SU-DHL-6 (cell line): ENCODE measurements around the gene FGA.
"Not testable (repeated sequence)": the region's sequence is repeated elsewhere in the genome, so short reads cannot be mapped to it uniquely, and the experiment has no call there.

Source experiments
- H2AFZ ChIP-seq: fragments of 200-600 bp; sonication (generic); 2 replicates; pipeline ENCODE4 v1.6.1; 2014; ENCODE audit warnings: low read depth, mild to moderate bottlenecking, moderate library complexity, mixed read lengths, antibody characterized with exemption, low read length; ENCODE audit not compliant: severe bottlenecking
- H3F3A ChIP-seq: fragments of 200-600 bp; shearing (Covaris generic); 2 replicates; pipeline ENCODE4 v1.6.0; 2016; ENCODE audit warnings: antibody characterized with exemption, mild to moderate bottlenecking; ENCODE audit not compliant: insufficient read depth
- H3K27ac ChIP-seq: fragments of 200-600 bp; sonication (generic); 2 replicates; pipeline ENCODE4 v1.5.1; 2016; ENCODE audit warnings: low read depth, mild to moderate bottlenecking, low read length, moderate library complexity, mixed read lengths
- H3K27me3 ChIP-seq: fragments of 200-600 bp; sonication (generic), shearing (Covaris generic); 2 replicates; pipeline ENCODE4 v1.6.0; 2014; ENCODE audit warnings: mild to moderate bottlenecking, low read length
- H3K36me3 ChIP-seq: fragments of 200-600 bp; sonication (generic); 2 replicates; pipeline ENCODE4 v1.6.1; 2014; ENCODE audit warnings: mild to moderate bottlenecking, low read length, mixed read lengths
- H3K4me2 ChIP-seq: fragments of 300-600, 200-600 bp; shearing (Covaris generic), sonication (generic); 2 replicates; pipeline ENCODE4 v1.6.0; 2014; ENCODE audit warnings: low read length, low read depth, mild to moderate bottlenecking; ENCODE audit not compliant: poor library complexity, severe bottlenecking
- H3K4me3 ChIP-seq: fragments of 200-600 bp; sonication (generic); 2 replicates; pipeline ENCODE4 v1.5.1; 2014; ENCODE audit warnings: antibody characterized with exemption, low read length, mild to moderate bottlenecking, mixed read lengths; ENCODE audit not compliant: insufficient read depth, poor library complexity, severe bottlenecking
- H3K79me2 ChIP-seq: fragments of 200-600 bp; sonication (generic); 2 replicates; pipeline ENCODE4 v1.6.1; 2014; ENCODE audit warnings: mild to moderate bottlenecking, low read length, moderate library complexity; ENCODE audit not compliant: insufficient read depth
- H3K9ac ChIP-seq: fragments of 200-600 bp; sonication (generic); 2 replicates; pipeline ENCODE4 v1.7.0; 2014; ENCODE audit warnings: mild to moderate bottlenecking, low read length
- H3K9me2 ChIP-seq: fragments of 200-600 bp; sonication (generic); replicated peaks from 2 replicates; pipeline ENCODE4 v1.6.1; 2014; ENCODE audit warnings: low read length; ENCODE audit not compliant: insufficient read depth
- H3K9me3 ChIP-seq: fragments of 200-600 bp; sonication (generic); 2 replicates; pipeline ENCODE4 v1.6.1; 2014; ENCODE audit warnings: low read length, mixed read lengths; ENCODE audit not compliant: insufficient read depth
- H4K20me1 ChIP-seq: fragments of 200-600 bp; sonication (generic); 2 replicates; pipeline ENCODE4 v1.6.1; 2014; ENCODE audit warnings: low read depth, mild to moderate bottlenecking, antibody characterized with exemption, low read length, moderate library complexity, mixed read lengths
- EZH2phosphoT487 ChIP-seq: fragments of 200-600 bp; sonication (generic), shearing (Covaris generic); conservative IDR thresholded peaks from 2 replicates; pipeline ENCODE4 v1.6.1; 2018; ENCODE audit warnings: mild to moderate bottlenecking, antibody characterized with exemption, low read length, moderate library complexity, mixed read lengths
- TF ChIP-seq, protein P1 (sequence below): fragments of 200-600 bp; sonication (generic); IDR thresholded peaks from one replicate; pipeline ENCODE4 v1.5.1; 2017; ENCODE audit warnings: antibody characterized with exemption, mild to moderate bottlenecking, low read length, moderate library complexity; ENCODE audit not compliant: insufficient read depth, poor library complexity, severe bottlenecking

The FGA gene

DNA sequence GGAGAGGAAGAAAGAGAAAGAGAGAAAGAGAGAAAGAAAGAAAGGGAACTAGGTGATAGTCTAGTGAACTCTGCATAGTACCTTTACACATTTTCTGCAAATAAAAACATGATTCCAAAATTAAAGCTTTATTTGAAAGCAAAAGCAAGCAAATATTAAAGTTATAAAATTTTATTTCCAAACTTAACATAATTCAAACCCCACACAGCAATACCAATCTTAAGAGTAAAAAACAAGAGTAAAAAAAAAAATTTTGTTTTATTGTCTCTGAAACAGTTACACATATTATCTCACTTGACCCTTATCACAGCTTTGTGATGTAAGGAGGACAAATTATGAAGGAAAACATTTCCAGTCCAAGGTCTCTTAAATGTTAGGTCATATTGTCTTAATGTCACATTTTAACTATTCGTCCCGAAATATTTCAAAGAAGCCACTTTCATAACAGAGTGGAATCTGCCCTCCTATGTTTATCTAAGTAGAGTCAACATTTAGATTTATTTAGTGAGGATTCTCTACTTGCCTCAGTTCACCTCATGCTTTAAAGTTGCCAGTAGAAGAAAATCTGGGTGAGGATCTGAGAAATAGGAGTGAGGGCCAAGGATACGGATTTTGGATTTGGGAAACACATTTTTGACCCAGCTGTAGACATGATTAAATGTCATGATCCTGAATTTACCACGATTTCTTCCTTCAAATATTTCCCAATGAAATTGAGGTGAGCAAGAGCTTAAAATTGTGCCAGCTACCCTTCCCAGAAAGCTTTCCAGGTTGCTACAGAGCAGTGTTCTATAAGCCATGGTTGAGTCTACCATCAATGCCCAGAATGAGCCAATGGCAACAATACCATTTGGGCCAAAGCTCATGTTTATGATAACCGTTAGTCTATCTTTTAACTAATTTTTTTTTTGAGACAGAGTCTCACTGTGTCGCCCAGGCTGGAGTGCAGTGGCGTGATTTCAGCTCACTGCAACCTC, 7.5 kb upstream of the FGA start:
- Histone ChIP-seq H3K27ac (no peak overlapping the region), H3K9me2 (no peaks in the 10 kb centered on the region), H2AFZ (no peak overlapping the region), H3K27me3 (no peaks in the 10 kb centered on the region), H3F3A (no peaks in the 10 kb centered on the region), H3K79me2 (no peaks in the 10 kb centered on the region), H3K9me3 (no peaks in the 10 kb centered on the region), H3K4me3 (no peak overlapping the region), H3K9ac (no peak overlapping the region), H4K20me1 (no peaks in the 10 kb centered on the region), H3K4me2 (no peak overlapping the region), H3K36me3 (no peaks in the 10 kb centered on the region)
- no peak for TF ChIP-seq EZH2phosphoT487
- TF ChIP-seq, protein P1, sequence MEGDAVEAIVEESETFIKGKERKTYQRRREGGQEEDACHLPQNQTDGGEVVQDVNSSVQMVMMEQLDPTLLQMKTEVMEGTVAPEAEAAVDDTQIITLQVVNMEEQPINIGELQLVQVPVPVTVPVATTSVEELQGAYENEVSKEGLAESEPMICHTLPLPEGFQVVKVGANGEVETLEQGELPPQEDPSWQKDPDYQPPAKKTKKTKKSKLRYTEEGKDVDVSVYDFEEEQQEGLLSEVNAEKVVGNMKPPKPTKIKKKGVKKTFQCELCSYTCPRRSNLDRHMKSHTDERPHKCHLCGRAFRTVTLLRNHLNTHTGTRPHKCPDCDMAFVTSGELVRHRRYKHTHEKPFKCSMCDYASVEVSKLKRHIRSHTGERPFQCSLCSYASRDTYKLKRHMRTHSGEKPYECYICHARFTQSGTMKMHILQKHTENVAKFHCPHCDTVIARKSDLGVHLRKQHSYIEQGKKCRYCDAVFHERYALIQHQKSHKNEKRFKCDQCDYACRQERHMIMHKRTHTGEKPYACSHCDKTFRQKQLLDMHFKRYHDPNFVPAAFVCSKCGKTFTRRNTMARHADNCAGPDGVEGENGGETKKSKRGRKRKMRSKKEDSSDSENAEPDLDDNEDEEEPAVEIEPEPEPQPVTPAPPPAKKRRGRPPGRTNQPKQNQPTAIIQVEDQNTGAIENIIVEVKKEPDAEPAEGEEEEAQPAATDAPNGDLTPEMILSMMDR: no peak

DNA sequence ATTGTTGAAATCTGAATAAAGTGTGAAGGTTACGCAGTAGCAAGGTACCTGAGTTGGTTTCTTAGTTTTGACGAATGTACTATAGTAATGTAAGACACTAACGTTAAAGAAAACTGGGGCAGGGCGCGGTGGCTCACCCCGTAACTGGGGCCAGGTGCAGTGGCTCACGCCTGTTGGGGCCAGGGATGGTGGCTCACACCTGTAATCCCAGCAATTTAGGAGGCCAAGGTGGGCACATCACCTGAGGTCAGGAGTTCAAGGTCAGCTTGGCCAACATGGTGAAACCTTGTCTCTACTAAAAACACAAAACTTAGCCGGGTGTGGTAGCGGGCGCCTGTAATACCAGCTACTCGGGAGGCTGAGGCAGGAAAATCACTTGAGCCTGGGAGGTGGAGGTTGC, 6.7 kb upstream of the FGA start:
- not testable (repeated sequence) for H3K4me3 ChIP-seq, H3K4me2 ChIP-seq, H3K27me3 ChIP-seq, H3K27ac ChIP-seq, H3K9ac ChIP-seq, H3K9me3 ChIP-seq, H4K20me1 ChIP-seq, H3K79me2 ChIP-seq, H3F3A ChIP-seq, H2AFZ ChIP-seq, H3K36me3 ChIP-seq, H3K9me2 ChIP-seq

DNA sequence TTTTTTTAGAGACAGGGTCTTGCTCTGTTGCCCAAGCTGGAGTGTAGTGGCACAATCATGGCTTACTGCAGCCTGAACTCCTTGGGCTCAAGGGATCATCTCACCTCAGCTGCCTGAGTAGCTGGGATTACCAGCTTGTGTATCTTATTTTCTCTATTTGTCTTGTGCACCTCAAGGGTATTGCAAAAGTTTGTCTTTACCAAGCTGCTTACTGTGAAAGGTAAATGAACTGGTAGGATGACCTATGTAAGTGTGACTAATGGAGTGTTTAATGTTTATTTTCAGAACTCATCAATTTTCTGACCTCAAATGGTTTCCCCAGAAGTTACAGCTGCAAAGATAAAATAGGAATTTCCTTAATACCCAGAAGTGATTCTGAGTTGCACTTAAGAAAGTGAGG, 5.3 kb upstream of the FGA start:
- Histone ChIP-seq H3K36me3 (no peaks in the 10 kb centered on the region), H3K9ac (no peak overlapping the region)
- TF ChIP-seq, protein P1: no peak
- no peak for TF ChIP-seq EZH2phosphoT487

DNA sequence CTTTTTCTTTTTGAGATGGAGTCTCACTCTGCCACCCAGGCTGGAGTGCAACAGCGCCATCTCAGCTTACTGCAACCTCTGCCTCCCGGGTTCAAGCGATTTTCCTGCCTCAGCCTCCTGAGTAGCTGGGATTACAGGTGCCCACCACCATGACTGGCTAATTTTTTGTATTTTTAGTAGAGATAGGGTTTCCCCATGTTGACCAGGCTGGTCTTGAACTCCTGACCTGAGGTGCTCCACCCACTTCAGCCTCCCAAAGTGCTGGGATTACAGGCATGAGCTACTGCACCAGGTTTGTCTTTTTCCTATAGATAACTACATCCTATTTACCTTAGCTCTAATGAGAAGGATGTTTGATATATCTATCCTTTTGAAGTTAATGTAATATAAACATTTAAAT, 3.8 kb upstream of the FGA start:
- H3K9ac ChIP-seq, H3K9me3 ChIP-seq, H3K27me3 ChIP-seq, H3K27ac ChIP-seq, H4K20me1 ChIP-seq, H3K36me3 ChIP-seq, H2AFZ ChIP-seq, H3K4me2 ChIP-seq, H3K79me2 ChIP-seq, H3F3A ChIP-seq, H3K4me3 ChIP-seq, H3K9me2 ChIP-seq: not testable (repeated sequence)

More for the DNA sequence above, 5.3 kb upstream of the FGA start:
- Histone ChIP-seq H3K4me3 (no peak overlapping the region), H2AFZ (no peak overlapping the region), H3K9me2 (no peaks in the 10 kb centered on the region), H3K27ac (no peak overlapping the region), H3K27me3 (no peaks in the 10 kb centered on the region), H3K9me3 (no peaks in the 10 kb centered on the region), H3F3A (no peaks in the 10 kb centered on the region), H3K4me2 (no peak overlapping the region), H3K79me2 (no peaks in the 10 kb centered on the region), H4K20me1 (no peaks in the 10 kb centered on the region)
